ENCODE measurements around the gene PFKFB2.

The PFKFB2 gene

DNA sequence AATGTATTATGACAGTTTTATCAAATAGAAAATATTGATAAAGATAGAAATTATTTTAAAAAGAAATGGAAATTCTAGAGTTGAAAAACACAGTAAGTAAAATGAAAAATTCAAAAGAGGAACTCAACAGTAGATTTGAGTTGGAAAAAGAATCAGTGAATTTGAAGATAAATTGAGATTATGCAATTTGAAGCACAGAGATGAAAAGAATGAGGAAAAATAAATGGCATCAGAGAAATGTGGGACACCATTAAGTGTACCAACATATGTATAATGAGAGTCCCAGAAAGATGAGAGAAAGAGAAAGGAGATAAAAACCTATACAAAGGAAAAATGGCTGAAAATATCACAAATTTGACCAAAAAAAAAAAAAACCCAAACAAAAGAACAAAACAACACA lies 76.0 kb downstream of the PFKFB2 start:
- H3K4me1 ChIP-seq (ENCODE audit: control insufficient read depth in 2 of 2, insufficient read depth in 1 of 2, low read depth in 1 of 2, low read length in 2 of 2), result no peaks in the 10 kb centered on the region
- no peak overlapping the region for H3K4me2 ChIP-seq (ENCODE audit: insufficient read depth, low read length, poor library complexity, severe bottlenecking)
- no peak overlapping the region for H3K18ac ChIP-seq (ENCODE audit: low read length)
- H2AFZ ChIP-seq (ENCODE audit: low read length), result no peak overlapping the region
- H2BK5ac ChIP-seq (ENCODE audit: low read length), result no peak overlapping the region
- no peak overlapping the region for H2BK120ac ChIP-seq (ENCODE audit: low read depth, low read length)
- no peaks in the 10 kb centered on the region for H3K79me1 ChIP-seq (ENCODE audit: low read depth, low read length)
- H2BK12ac ChIP-seq (ENCODE audit: low read length), result no peak overlapping the region
- H2AK5ac ChIP-seq (ENCODE audit: low read depth, low read length), result no peak overlapping the region
- no peak overlapping the region for H3K27ac ChIP-seq (replicated peaks; ENCODE audit: low read length)
- H3K9me3 ChIP-seq (replicated peaks in 1 of 2; ENCODE audit: control insufficient read depth in 2 of 2, insufficient read depth in 1 of 2, low read depth in 1 of 2, low read length in 2 of 2), result peaks cover 0 to 5% of the 10 kb centered on the region in 2 donors
- H3K4me3 ChIP-seq (ENCODE audit: low read length in 2 of 2), result no peak overlapping the region
- no peak overlapping the region for H3K4ac ChIP-seq (ENCODE audit: low read length)
- no peak overlapping the region for H4K91ac ChIP-seq (ENCODE audit: low read depth, low read length, poor library complexity)
- no peak overlapping the region for H4K8ac ChIP-seq (ENCODE audit: low read depth, low read length)
- H2BK15ac ChIP-seq (ENCODE audit: low read length), result no peak overlapping the region
- no peak for DNase-seq (ENCODE audit: low spot score)
- H3K14ac ChIP-seq (ENCODE audit: low read length), result no peak overlapping the region
- peaks cover 0 to 3% (median 0%) of the 10 kb centered on the region in 3 experiments for H3K27me3 ChIP-seq (ENCODE audit: control insufficient read depth in 3 of 3, insufficient read depth in 3 of 3, low read depth in 1 of 3, low read length in 3 of 3)
- no peak overlapping the region for H3K23ac ChIP-seq (ENCODE audit: low read depth, low read length, poor library complexity)
- H3K9ac ChIP-seq (ENCODE audit: low read depth, low read length, poor library complexity), result no peak overlapping the region
- H3K36me3 ChIP-seq (replicated peaks in 1 of 2; ENCODE audit: control insufficient read depth in 2 of 2, insufficient read depth in 2 of 2, low read length in 2 of 2), result no peaks in the 10 kb centered on the region

Data from neuronal stem cell (in vitro differentiated cells).